Endothelial cell of umbilical vein (primary cell): Measurements from ENCODE around the gene FSD1. TPM values are rescaled to one million over a fixed set of nuclear protein-coding genes. Genes with fewer than 3 reads are reported as not detected.

Source experiments
- BruUV-seq: library from RNA; stranded (reverse); fragments of 400-500 nt; replicated peaks from 2 replicates; lab custom pipeline; 2021; lab: Mats Ljungman, UMichigan
- CTCF ChIA-PET: fragments of 300-600, 350-600 bp; sonication (Branson Sonifier 250); formaldehyde crosslinking; loops from one replicate; lab custom pipeline; 2021; ENCODE audit warnings: antibody characterized with exemption, inconsistent platforms; lab: Charles Lee
- POLR2A ChIA-PET: fragments of 300-600, 350-600 bp; sonication (Branson Sonifier 250); formaldehyde crosslinking; loops from one replicate; lab custom pipeline; 2021; ENCODE audit warnings: antibody characterized with exemption, inconsistent platforms; lab: Charles Lee
- DNase-seq: peaks from one replicate; pipeline ENCODE4 v3.0.0-alpha.2; 2011; ENCODE audit warnings: low read depth, low spot score
- FAIRE-seq: peaks from 2 replicates; lab custom pipeline; 2011; peaks lifted over from hg19 to GRCh38; lab: Jason Lieb, UNC
- H2AFZ ChIP-seq: 2 replicates; pipeline ENCODE4 v1.6.0; 2012; ENCODE audit warnings: low read depth, low read length, control low read depth, inconsistent platforms
- H3K27ac ChIP-seq: 2 replicates; pipeline ENCODE4 v1.5.1; 2011; ENCODE audit warnings: low read depth, mild to moderate bottlenecking, control low read depth, low read length, moderate library complexity; ENCODE audit not compliant: insufficient read depth
- H3K27me3 ChIP-seq, 2 experiments: 2 replicates each; pipeline versions ENCODE4 v1.6.0 to v1.6.1; 2011; ENCODE audit warnings: low read length in 2 of 2, mixed read lengths in 1 of 2; ENCODE audit not compliant: control insufficient read depth in 2 of 2, insufficient read depth in 2 of 2
- H3K36me3 ChIP-seq, 2 experiments: 2 replicates in 1 of 2; 3 replicates in 1 of 2; pipeline ENCODE4 v1.5.1; 2011; ENCODE audit warnings: low read length in 2 of 2, mild to moderate bottlenecking in 1 of 2, moderate library complexity in 1 of 2; ENCODE audit not compliant: control insufficient read depth in 2 of 2, insufficient read depth in 2 of 2; ENCODE audit errors: extremely low read depth in 1 of 2
- H3K4me1 ChIP-seq: 3 replicates; pipeline ENCODE4 v1.5.1; 2011; ENCODE audit warnings: mild to moderate bottlenecking, low read length; ENCODE audit not compliant: control insufficient read depth, insufficient read depth; ENCODE audit errors: extremely low read depth
- H3K4me2 ChIP-seq: 2 replicates; pipeline ENCODE4 v1.6.1; 2011; ENCODE audit warnings: low read length, control low read depth, mixed read lengths; ENCODE audit not compliant: insufficient read depth
- H3K4me3 ChIP-seq, 3 experiments: fragments of 200-600 bp in 1 of 3; sonication (generic), shearing (Covaris generic) in 1 of 3; replicated peaks in 1 of 3; 2 replicates each; pipeline ENCODE4 v1.5.1; 2011 to 2016; ENCODE audit warnings: control low read depth in 3 of 3, low read length in 3 of 3, mild to moderate bottlenecking in 2 of 3, inconsistent platforms in 1 of 3, low read depth in 1 of 3, moderate library complexity in 1 of 3; ENCODE audit not compliant: insufficient read depth in 1 of 3
- H3K79me2 ChIP-seq: 2 replicates; pipeline ENCODE4 v1.6.0; 2012; ENCODE audit warnings: low read length, inconsistent platforms; ENCODE audit not compliant: control insufficient read depth, insufficient read depth
- H3K9ac ChIP-seq: replicated peaks from 2 replicates; pipeline ENCODE3; 2011; ENCODE audit warnings: low read length, control low read depth; ENCODE audit not compliant: insufficient read depth; ENCODE audit errors: extremely low read depth
- H3K9me1 ChIP-seq: replicated peaks from 3 replicates; pipeline ENCODE4 v1.6.0; 2011; ENCODE audit warnings: mild to moderate bottlenecking, low read length; ENCODE audit not compliant: control insufficient read depth, insufficient read depth; ENCODE audit errors: extremely low read depth
- H3K9me3 ChIP-seq: replicated peaks from 2 replicates; pipeline ENCODE4 v1.5.1; 2012; ENCODE audit warnings: low read length, inconsistent platforms; ENCODE audit not compliant: control insufficient read depth, insufficient read depth
- H4K20me1 ChIP-seq: replicated peaks from 2 replicates; pipeline ENCODE3; 2011; ENCODE audit warnings: mild to moderate bottlenecking, low read length; ENCODE audit not compliant: control insufficient read depth, insufficient read depth; ENCODE audit errors: extremely low read depth
- EZH2 ChIP-seq: IDR thresholded peaks from 2 replicates; pipeline ENCODE4 v1.6.1; 2012; ENCODE audit warnings: borderline replicate concordance, low read depth, mild to moderate bottlenecking, moderate library complexity, low read length, inconsistent platforms; ENCODE audit not compliant: severe bottlenecking
- FOS ChIP-seq: IDR thresholded peaks from 2 replicates; pipeline ENCODE4 v1.6.1; 2011; ENCODE audit warnings: mild to moderate bottlenecking, low read length, moderate library complexity, borderline replicate concordance; ENCODE audit not compliant: insufficient read depth
- GATA2 ChIP-seq: IDR thresholded peaks from 2 replicates; pipeline ENCODE4 v1.7.0; 2011; ENCODE audit warnings: low read depth, mild to moderate bottlenecking, moderate library complexity, mixed read lengths, low read length; ENCODE audit not compliant: insufficient read length, insufficient read depth
- JUN ChIP-seq: IDR thresholded peaks from 2 replicates; pipeline ENCODE4 v1.6.1; 2011; ENCODE audit warnings: borderline replicate concordance, low read depth; ENCODE audit not compliant: insufficient read length, insufficient read depth
- POLR2A ChIP-seq: IDR thresholded peaks from 2 replicates; pipeline ENCODE4 v1.6.1; 2012; ENCODE audit warnings: low read depth, mild to moderate bottlenecking, control low read depth, low read length
- dilution Hi-C: fragments of 300-500 bp; cut with MboI; formaldehyde crosslinking; loops from one replicate; pipeline ENCODE4 v1.15.0; 2019; ENCODE audit warnings: low sequenced_read_pairs; ENCODE audit not compliant: extremely low pct_ligation_motif_present
- intact Hi-C: fragments of 100-400 bp; cut with micrococcal nuclease; formaldehyde crosslinking; loops from one replicate; pipeline ENCODE4 v1.10.0; 2022
- polyA plus RNA-seq, 4 experiments: library from polyadenylated mRNA; depleted of rRNA in 3 of 4; stranded (reverse) in 3 of 4; unstranded in 1 of 4; fragments of >200 nt; gene quantifications; 2 replicates each; pipeline versions ENCODE4 v1.2.1 to v1.2.3, GENCODE V29; 2011 to 2012; ENCODE audit warnings: missing spikeins in 1 of 4
- total RNA-seq: library from RNA; stranded (reverse); gene quantifications from 2 replicates; pipeline ENCODE4 v1.2.3, GENCODE V29; 2021
- TF ChIP-seq, protein P1 (sequence below), 2 donors: IDR thresholded peaks; 1 replicate in 1 of 2; 2 replicates in 1 of 2; pipeline ENCODE4 v1.5.1; 2011; ENCODE audit warnings: low read length in 2 of 2, mild to moderate bottlenecking in 2 of 2, moderate library complexity in 2 of 2, control low read depth in 1 of 2, inconsistent platforms in 1 of 2, low read depth in 1 of 2; ENCODE audit not compliant: insufficient read depth in 1 of 2; ENCODE audit errors: extremely low read depth in 1 of 2
- TF ChIP-seq, protein P2 (sequence below): IDR thresholded peaks from 2 replicates; pipeline ENCODE4 v1.6.1; 2011; ENCODE audit not compliant: insufficient read depth, insufficient read length

Gene FSD1
- total and polyA plus RNA-seq, 2 donors (not counting 3 experiments of a cell fraction or from before 2014, with no cell fraction given), result 25.8 to 55.5 TPM

DNA sequence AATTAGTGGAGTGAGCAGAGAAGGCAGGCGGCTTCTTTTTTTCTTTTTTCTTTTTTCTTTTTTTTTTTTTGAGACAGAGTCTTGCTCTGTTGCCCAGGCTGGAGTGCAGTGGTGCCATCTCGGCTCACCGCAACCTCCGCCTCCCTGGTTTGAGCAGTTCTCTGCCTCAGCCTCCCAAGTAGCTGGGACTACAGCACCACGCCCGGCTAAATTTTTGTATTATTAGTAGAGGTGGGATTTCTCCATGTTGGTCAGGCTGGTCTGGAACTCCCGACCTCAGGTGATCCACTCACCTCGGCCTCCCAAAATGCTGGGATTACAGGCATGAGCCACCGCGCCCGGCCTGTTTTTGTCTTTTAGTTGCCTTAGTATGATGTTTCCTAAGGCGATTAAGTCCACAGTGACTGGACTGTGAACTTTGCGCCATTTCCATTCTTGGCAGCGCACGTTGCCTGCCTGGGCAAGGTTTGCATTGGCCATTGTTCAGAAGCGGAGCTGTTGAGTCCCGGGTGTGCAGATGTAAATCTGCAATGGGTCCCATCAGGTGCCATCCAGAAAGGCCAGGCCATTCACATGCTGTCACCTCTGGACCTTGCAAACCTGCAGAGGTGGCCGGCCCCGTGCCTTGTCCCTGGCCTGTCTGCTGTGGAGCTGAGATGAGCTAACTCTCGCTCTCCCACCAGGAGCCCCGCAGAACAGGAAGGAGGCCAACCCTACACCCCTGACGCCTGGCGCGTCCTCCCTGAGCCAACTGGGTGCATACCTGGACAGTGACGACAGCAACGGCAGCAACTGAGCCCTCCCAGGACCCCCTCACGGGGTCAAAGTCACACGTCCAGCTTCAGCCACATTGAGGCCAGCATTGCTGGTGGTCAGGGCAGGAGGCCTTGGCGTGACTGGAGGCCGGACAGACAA lies 36.2 kb upstream of the FSD1 start:
- POLR2A ChIA-PET, result no interaction called here
- Histone ChIP-seq H3K9me3 (no peaks in the 10 kb centered on the region), H3K27me3 (no peaks in the 10 kb centered on the region), H3K4me1 (no peaks in the 10 kb centered on the region), H3K27ac (no peak overlapping the region), H4K20me1 (no peaks in the 10 kb centered on the region), H3K4me2 (no peak overlapping the region), H3K36me3 (peaks cover 0 to 13% of the 10 kb centered on the region in 2 experiments), H2AFZ (no peak overlapping the region), H3K79me2 (no peaks in the 10 kb centered on the region), H3K9me1 (no peaks in the 10 kb centered on the region), H3K9ac (no peak overlapping the region), H3K4me3 (no peak overlapping the region)
- intact Hi-C loops, result loop anchor here (1.0 kb wide), 2 partner anchors 84 to 131 kb away; no protein-coding TSS in a partner anchor
- CTCF ChIA-PET, result interaction anchor here (0.8 to 4.9 kb wide), 28 partner anchors 9 to 368 kb away, joined by 3 to 120 read pairs (median 4); partner anchors contain the start of genes CHAF1A, EBI3, MPND and PLIN4
- BruUV-seq, result no TSS peak
- FAIRE-seq, result no peak
- dilution Hi-C loops, result no loop called here
- DNase-seq, result no peak
- TF ChIP-seq FOS (no peak), JUN (no peak)

DNA sequence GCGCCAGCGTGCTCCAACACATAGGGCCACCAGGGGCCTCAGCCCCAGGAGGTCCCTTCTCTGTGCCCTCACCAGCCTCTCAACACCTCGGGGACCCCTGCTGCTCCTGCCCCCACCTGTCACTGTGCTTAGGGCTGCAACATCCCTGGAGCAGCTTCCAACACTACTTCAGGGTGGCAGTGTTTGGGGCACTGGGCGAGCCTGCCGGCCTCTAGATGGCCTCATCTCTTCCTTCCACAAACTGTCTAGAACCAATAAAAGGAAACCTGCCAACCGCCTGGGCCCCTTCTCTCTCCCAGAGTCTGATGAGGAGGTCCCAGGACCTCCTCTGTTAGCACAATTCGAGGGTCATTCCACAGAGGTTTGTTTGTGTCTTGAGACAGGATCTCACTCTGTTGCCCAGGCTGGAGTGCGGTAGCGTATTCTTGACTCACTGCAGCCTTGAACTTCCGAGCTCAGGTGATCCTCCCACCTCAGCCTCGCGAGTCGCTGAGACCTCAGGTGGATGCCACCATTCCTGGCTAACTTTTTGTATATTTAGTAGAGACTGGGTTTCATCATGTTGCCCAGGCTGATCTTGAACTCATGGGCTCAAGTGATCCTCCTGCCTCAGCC lies 35.5 kb upstream of the FSD1 start:
- no peak overlapping the region for H3K4me2 ChIP-seq
- no peak overlapping the region for H3K4me3 ChIP-seq
- BruUV-seq, result no TSS peak
- H3K36me3 ChIP-seq, result peaks cover 0 to 11% of the 10 kb centered on the region in 2 experiments
- CTCF ChIA-PET, result interaction anchor here (1.5 to 4.9 kb wide), 6 partner anchors 9 to 256 kb away, joined by 4 to 120 read pairs (median 16); partner anchors contain the start of gene SHD
- no peak overlapping the region for H3K27ac ChIP-seq
- H3K9ac ChIP-seq, result no peak overlapping the region
- DNase-seq (no peak), FAIRE-seq (no peak)
- TF ChIP-seq POLR2A (no peak), EZH2 (no peak), GATA2 (no peak), JUN (no peak), FOS (no peak)
- TF ChIP-seq, protein P1, sequence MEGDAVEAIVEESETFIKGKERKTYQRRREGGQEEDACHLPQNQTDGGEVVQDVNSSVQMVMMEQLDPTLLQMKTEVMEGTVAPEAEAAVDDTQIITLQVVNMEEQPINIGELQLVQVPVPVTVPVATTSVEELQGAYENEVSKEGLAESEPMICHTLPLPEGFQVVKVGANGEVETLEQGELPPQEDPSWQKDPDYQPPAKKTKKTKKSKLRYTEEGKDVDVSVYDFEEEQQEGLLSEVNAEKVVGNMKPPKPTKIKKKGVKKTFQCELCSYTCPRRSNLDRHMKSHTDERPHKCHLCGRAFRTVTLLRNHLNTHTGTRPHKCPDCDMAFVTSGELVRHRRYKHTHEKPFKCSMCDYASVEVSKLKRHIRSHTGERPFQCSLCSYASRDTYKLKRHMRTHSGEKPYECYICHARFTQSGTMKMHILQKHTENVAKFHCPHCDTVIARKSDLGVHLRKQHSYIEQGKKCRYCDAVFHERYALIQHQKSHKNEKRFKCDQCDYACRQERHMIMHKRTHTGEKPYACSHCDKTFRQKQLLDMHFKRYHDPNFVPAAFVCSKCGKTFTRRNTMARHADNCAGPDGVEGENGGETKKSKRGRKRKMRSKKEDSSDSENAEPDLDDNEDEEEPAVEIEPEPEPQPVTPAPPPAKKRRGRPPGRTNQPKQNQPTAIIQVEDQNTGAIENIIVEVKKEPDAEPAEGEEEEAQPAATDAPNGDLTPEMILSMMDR (IDR thresholded peaks at IDR 0.05; ENCODE audit: extremely low read depth in 1 of 2, insufficient read depth in 1 of 2, low read depth in 1 of 2, low read length in 2 of 2), result no peak
- TF ChIP-seq, protein P2, sequence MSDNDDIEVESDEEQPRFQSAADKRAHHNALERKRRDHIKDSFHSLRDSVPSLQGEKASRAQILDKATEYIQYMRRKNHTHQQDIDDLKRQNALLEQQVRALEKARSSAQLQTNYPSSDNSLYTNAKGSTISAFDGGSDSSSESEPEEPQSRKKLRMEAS, result no peak
- POLR2A ChIA-PET, result no interaction called here
- H3K9me3 ChIP-seq, result no peaks in the 10 kb centered on the region
- H3K79me2 ChIP-seq, result no peaks in the 10 kb centered on the region
- intact Hi-C loops (no loop called here), dilution Hi-C loops (no loop called here)
- H2AFZ ChIP-seq, result no peak overlapping the region
- no peaks in the 10 kb centered on the region for H3K27me3 ChIP-seq
- H3K9me1 ChIP-seq, result no peaks in the 10 kb centered on the region
- no peaks in the 10 kb centered on the region for H4K20me1 ChIP-seq
- H3K4me1 ChIP-seq, result no peaks in the 10 kb centered on the region
